GM21423 (cell line): ENCODE measurements around the gene FOXD2.

ENCODE experiments used
- ATAC-seq: cut with Tn5 transposase; IDR thresholded peaks from one replicate; pipeline ENCODE4 v1.9.1; 2021; ENCODE audit warnings: mild to moderate bottlenecking, moderate library complexity; ENCODE audit not compliant: unreplicated experiment

The FOXD2 gene

GRCh38 chr1:47459253-47459788 is 21.5 kb downstream of the FOXD2 start:
- ATAC-seq = no peak

GRCh38 chr1:47460040-47460439 is 22.2 kb downstream of the FOXD2 start:
- no peak for ATAC-seq

GRCh38 chr1:47460456-47460855 is 22.6 kb downstream of the FOXD2 start:
- no peak for ATAC-seq

GRCh38 chr1:47465605-47466004 is 27.8 kb downstream of the FOXD2 start:
- ATAC-seq = no peak

GRCh38 chr1:47468709-47469389 is 31.0 kb downstream of the FOXD2 start:
- no peak for ATAC-seq

- ATAC-seq = no peak
Observed at GRCh38 chr1:47469390-47469759, 31.5 kb downstream of the FOXD2 start.

GRCh38 chr1:47469910-47470309 is 32.1 kb downstream of the FOXD2 start:
- ATAC-seq = no peak

- ATAC-seq = no peak
Observed at GRCh38 chr1:47471163-47471562, 33.3 kb downstream of the FOXD2 start.

GRCh38 chr1:47474278-47475193 is 36.7 kb downstream of the FOXD2 start:
- ATAC-seq = no peak

- ATAC-seq = no peak
Observed at GRCh38 chr1:47477595-47478080, 39.8 kb downstream of the FOXD2 start.

- ATAC-seq = no peak
Observed at GRCh38 chr1:47478090-47478489, 40.2 kb downstream of the FOXD2 start.

GRCh38 chr1:47479664-47480063 is 41.8 kb downstream of the FOXD2 start:
- ATAC-seq = no peak

GRCh38 chr1:47481936-47482335 is 44.1 kb downstream of the FOXD2 start:
- no peak for ATAC-seq

- no peak for ATAC-seq
Observed at GRCh38 chr1:47482786-47483185, 44.9 kb downstream of the FOXD2 start.

GRCh38 chr1:47483651-47484050 is 45.8 kb downstream of the FOXD2 start:
- ATAC-seq = no peak

- no peak for ATAC-seq
Observed at GRCh38 chr1:47485817-47486216, 48.0 kb downstream of the FOXD2 start.

GRCh38 chr1:47487332-47487731 is 49.5 kb downstream of the FOXD2 start:
- ATAC-seq = no peak

- no peak for ATAC-seq
Observed at GRCh38 chr1:47487850-47488450, 50.1 kb downstream of the FOXD2 start.
